ENCODE results near the gene ZNF30.
"Not testable (repeated sequence)": the region's sequence is repeated elsewhere in the genome, so short reads cannot be mapped to it uniquely, and the experiment has no call there.

The ZNF30 gene

DNA sequence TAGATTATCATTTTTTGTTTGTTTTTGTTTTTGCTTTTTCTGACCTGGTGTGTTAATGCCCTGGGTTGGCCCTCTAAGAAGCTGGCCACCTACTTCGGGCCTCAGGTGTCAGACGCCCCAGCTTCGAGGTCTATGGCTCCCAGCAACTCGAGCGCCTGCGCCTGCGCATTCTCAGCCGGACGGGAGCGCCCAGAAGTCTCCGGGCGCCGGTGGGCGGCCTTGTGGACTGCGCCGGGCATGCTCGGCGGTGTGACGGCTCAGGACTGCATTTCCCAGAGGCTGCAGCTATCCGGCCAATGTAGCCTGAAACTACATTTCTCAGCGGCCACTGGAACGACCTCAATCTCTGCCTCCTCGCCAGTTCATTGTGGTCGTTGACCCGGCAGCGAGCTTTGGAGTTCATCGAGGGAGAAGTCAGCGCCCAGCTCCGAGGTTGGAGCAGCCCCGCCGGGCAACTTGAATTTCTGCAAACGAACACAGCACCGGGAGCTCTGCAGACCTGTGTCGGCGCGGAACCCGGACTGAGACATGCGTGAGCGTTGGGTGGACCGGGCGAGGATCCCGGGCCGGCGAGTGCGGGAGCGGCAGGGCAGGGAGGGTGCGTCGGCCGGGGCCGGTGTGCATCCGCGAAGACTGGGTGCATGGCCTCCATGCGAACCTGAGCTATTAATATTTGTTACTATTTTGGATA, at the start of gene ZNF30:
TSS of gene ZNF30 (plus strand) at position 219 of the 691 bp plus-strand sequence. CDS start 3,045 bp downstream, outside the sequence.
- peak; percentile 17 for DNase-seq

- DNase-seq: no peak
Measured at GRCh38 chr19:34879563-34879962, 47.1 kb upstream of the ZNF30 start.

DNA sequence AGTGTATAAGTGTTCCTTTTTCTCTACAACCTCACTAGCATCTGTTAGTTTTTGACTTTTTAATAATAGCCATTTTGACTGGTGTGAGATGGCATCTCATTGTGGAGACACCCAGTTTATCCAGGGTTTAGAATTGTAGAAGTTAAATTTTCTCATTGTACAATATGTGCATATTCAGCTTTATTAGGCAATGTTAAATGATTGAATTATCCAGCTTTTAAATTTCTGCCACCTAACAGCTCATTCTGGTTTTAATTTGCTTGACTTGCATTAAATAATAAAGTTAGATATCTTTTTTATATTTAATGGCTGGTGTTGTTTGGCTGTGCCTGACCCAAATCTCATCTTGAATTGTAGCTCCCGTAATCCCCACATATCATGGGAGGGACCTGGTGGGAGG, 46.7 kb upstream of the ZNF30 start:
- DNase-seq: no peak

DNA sequence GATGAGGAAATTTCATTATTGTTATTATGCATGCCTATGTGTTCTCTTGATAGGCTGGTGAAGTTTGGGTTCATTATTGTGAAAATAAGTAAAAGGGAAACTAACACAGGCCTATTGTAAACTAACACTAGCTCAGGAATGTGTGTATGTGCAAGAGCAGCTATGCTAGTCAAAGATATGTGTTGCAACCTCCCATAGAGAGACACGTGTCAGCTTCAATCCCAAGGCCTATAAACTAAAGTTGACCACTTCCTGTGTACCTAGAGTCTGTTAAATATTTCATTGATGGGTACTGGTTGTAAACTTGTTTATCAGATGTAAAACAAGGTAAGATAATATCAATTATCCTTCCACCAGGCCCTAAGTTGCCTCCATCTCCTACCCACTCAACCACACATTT, 44.7 kb upstream of the ZNF30 start:
- DNase-seq: no peak

- no peak for DNase-seq
Measured at GRCh38 chr19:34888091-34888490, 38.6 kb upstream of the ZNF30 start.

- no peak for DNase-seq
Measured at GRCh38 chr19:34900245-34900644, 26.5 kb upstream of the ZNF30 start.

- no peak for DNase-seq
Measured at GRCh38 chr19:34904664-34905527, 21.8 kb upstream of the ZNF30 start.

- no peak for DNase-seq
Measured at GRCh38 chr19:34910770-34911169, 15.9 kb upstream of the ZNF30 start.

GRCh38 chr19:34917144-34917543, 9.6 kb upstream of the ZNF30 start:
- not testable (repeated sequence) for DNase-seq

DNA sequence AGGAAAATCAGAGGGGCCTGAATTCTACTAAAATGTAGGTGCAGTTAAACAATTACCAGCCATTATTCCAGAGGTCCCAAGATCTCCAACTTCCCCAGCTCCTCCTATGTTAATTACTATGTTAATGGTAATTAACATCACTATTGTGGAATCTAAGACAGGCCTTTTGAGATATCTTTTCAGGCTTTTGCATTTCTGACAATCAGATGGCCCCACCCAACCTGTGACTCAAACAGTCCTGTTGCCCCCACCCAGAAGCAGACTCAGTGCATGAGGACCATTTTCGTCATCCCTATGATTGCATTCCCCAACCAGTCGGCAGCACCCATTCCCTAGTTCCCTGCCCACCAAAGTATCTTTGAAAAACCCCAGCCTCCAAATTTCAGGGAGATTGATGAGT, 8.5 kb upstream of the ZNF30 start:
- DNase-seq: no peak

DNA sequence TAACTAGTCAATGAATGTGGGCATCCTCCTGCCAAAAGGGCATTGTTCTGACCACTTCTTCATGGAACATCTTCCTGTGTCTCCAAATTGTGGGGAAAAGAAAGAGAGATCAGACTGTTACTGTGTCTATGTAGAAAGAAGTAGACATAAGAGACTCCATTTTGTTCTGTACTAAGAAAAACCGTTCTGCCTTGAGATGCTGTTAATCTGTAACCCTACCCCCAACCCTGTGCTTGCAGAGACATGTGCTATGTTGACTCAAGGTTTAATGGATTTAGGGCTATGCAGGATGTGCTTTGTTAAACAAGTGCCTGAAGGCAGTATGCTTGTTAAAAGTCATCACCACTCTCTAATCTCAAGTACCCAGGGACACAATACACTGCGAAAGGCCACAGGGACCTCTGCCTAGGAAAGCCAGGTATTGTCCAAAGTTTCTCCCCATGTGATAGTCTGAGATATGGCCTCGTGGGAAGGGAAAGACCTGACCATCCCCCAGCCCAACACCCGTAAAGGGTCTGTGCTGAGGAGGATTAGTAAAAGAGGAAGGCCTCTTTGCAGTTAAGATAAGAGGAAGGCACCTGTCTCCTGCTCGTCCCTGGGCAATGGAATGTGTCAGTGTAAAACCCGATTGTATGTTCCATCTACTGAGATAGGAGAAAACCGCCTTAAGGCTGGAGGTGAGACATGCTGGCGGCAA, 6.5 kb upstream of the ZNF30 start:
- not testable (repeated sequence) for DNase-seq

DNA sequence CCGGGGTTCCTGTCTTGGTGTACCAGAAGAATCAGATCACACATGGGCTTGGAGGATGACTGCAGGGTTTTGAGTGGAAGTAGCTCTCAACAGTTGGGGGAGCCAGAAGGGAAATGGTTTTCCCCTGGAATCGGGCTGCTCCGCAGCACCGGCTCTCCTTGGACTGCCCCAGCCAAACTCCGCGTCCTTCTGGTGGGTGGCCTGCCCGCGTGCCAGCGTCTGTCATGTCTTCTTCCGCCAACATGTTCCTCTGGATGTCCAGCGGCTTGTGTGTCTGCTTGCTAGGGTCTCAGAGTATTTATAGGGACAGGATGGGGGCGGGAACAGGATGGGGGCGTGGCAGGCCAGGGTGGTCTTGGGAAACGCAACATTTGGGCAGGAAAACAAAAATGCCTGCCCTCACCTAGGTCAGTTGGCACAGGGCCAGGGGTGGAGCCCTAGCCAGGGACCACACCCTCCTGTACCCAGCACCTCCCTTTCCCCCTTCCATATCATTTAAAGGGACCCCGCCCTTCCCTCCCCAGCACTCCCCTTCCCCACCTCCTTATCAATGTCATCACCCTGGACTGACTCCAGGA, 1.3 kb upstream of the ZNF30 start:
- DNase-seq: no peak

DNA sequence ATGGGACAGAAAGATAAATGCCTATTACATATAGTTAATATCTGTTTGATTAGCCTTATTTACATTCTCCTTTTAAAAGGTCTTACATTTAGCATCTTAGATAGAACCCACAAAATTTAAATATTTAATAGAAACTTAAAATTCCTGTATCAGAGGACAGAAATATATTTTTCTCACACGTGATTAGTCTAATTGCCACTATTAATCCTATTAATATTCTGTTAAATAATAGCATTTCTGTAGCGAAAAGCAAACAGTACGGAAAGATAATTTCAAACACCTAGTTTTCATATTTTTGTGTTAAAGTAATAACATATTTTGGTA, 380 bp upstream of the ZNF30 start:
- no peak for DNase-seq

- DNase-seq: no peak
Measured at GRCh38 chr19:34932494-34932893, 5.8 kb downstream of the ZNF30 start.

DNA sequence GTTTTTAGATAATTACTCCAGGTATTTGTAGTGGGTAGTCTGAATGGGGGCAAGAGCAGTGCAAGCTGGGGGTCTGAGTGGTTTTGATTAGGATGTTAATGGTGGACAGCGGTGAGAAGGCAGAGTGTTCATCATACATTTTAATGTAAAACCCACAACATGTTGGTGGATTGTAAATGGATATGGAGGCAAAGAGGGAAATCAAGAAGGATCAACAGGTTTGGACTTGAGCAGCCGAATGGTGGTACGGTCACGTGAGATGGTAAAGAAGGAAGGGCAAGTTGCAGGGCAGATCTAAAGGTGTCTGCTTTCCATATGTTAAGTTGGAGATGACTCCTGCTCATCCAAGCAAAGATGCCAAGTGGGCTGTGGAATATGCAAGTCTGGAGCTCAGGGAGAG, 9.5 kb downstream of the ZNF30 start:
- DNase-seq: no peak

GRCh38 chr19:34938886-34939285, 12.2 kb downstream of the ZNF30 start:
- no peak for DNase-seq

DNA sequence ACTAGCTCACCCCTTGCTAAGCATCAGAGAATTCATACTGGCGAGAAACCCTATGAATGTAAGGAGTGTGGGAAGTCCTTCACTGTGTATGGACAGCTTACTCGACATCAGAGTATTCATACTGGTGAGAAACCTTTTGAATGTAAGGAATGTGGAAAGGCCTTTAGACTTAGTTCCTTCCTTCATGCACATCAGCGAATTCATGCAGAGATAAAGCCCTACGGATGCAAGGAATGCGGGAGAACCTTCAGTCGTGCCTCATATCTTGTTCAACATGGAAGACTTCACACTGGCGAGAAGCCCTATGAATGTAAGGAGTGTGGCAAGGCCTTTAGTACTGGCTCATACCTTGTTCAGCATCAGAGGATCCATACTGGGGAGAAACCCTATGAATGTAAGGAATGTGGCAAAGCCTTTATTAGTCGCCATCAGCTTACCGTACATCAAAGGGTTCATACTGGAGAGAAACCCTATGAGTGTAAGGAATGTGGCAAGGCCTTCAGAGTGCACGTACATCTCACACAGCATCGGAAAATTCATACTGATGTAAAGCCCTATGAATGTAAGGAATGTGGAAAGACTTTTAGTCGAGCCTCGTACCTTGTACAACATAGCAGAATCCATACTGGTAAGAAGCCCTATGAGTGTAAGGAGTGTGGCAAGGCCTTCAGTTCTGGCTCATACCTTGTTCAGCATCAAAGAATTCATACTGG, 17.3 kb downstream of the ZNF30 start:
- no peak for DNase-seq

DNA sequence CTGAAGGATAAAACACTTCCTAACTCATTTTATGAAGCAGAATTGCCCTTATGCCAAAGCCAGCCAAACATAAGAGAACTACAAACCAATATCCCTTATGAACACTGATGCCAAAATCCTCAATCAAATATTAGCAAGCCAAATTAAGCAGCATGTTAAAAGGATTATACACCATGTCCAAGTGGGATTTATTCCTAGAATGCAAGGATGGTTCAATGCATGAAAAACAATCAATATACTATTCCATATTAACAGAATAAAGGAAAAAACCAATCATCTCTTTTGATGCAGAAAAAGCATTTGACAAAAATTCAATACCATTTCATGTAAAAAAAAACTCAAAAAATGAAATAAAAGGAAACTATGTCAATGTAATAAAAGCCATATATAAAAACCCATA, 26.4 kb downstream of the ZNF30 start:
- no peak for DNase-seq

GRCh38 chr19:34957830-34958751, 31.4 kb downstream of the ZNF30 start:
- no peak for DNase-seq

- DNase-seq: no peak
Measured at GRCh38 chr19:34959021-34959420, 32.3 kb downstream of the ZNF30 start.

DNA sequence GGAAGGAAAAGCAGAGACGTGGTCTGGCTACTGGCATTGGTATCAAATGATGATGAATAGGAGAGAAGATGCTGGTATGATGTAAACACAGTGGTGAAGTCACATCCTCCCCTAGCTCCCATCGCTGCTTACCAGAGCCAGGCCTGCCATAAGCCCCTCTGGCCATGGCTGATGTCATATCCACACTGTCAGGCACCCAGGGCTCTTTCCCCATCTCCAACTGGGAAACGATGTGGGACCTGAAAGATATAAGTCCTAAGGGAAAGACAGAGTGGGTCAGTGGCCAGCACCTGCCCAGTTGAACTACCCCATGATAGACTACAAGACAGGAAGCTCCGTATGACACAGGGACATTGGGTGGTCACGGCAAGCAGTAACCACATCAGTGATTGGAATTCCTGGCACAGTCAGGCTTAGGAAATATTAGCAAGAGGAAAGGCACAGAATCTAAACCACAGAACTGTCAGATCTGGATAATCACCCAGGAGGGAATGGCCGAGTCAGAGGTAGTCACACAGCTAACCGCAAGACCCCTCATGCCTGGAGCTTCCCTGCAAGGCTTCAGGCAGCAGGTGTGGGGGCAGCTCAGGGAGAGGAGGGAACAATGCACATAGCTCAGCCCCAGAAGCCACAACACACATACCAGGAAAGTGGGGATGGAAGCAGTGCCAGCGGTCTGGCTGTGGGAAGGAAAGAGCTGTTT, 33.6 kb downstream of the ZNF30 start:
- no peak for DNase-seq
